Activated CD4-positive, alpha-beta T cell treated with anti-CD3 and anti-CD28 coated beads, Interleukin-2, amount 50 U/mL, for 1 hour (primary cell): ENCODE measurements around the gene COQ4.
"Not testable (repeated sequence)": the region's sequence is repeated elsewhere in the genome, so short reads cannot be mapped to it uniquely, and the experiment has no call there.

Experiments
- DNase-seq: peaks from one replicate; pipeline ENCODE4 v3.0.0-alpha.2; 2020

Gene COQ4

DNA sequence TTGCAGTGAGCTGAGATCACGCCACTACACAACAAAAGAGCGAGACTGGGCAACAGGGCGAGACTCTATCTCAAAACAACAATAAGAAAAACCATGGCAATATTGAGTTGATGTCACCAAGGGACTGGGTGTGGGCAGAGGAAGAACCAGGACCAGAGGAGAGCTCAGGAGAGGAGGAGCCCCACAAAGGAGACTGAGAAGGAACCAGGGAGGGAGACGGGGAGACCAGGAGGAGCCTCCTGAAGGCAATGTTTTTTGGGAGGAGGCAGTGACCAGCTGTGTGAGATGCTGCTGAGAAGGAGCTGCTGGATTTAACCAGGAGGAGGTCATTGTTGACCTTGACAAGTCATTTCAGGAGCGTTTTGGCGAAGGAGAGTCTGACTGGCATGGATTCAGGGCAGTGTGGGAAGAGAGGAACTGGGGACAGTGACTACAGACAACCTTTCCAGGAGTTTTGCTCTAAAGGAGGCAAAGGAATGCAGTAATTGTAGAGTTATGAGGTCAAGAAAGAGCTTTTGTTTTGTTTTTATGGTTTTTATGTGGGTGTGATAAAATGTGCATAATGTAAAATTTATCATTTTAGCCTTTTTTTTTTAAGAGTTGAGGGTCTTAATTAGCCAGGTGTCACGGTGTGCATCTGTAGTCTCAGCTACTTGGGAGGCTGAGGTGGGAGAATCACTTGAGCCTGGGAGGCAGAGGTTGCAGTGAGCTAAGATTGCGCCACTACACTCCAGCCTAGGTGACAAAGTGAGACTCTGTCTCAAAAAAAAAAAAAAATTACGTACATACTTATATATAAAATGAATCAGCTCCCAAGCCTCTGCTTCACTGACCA is 18.3 kb upstream of the COQ4 start:
- DNase-seq = no peak

GRCh38 chr9:128304971-128305288 is 17.7 kb upstream of the COQ4 start:
- no peak for DNase-seq

- DNase-seq = no peak
These were observed 13.1 kb upstream of the COQ4 start for GRCh38 chr9:128309551-128309950.

- DNase-seq = no peak
These were observed 12.2 kb upstream of the COQ4 start for GRCh38 chr9:128310461-128310860.

GRCh38 chr9:128314697-128315096 is 7.9 kb upstream of the COQ4 start:
- no peak for DNase-seq

DNA sequence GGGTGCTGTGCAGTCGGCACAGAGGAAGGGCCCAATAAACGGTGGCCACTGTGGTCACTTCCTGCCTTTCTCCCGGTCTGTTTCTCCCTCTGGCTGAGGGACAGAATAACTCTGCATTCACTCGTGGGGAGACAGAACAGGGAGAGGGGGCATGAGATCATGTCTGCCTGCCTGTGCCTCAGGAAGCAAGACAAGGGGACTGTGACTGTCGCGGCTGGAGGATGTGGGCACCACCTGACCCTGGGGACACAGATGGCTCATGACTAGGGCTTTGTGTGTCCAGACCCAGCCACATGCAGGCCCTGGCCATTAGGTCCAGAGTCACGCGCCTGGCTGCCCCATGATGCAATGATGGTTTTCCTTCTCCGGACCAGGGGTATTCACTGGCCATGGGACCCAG is 6.2 kb upstream of the COQ4 start:
- DNase-seq = no peak

GRCh38 chr9:128317629-128318028 is 5.0 kb upstream of the COQ4 start:
- no peak for DNase-seq

GRCh38 chr9:128321343-128321742 is 1.3 kb upstream of the COQ4 start:
- DNase-seq = no peak

GRCh38 chr9:128321879-128322403 is 698 bp upstream of the COQ4 start:
- DNase-seq = no peak

DNA sequence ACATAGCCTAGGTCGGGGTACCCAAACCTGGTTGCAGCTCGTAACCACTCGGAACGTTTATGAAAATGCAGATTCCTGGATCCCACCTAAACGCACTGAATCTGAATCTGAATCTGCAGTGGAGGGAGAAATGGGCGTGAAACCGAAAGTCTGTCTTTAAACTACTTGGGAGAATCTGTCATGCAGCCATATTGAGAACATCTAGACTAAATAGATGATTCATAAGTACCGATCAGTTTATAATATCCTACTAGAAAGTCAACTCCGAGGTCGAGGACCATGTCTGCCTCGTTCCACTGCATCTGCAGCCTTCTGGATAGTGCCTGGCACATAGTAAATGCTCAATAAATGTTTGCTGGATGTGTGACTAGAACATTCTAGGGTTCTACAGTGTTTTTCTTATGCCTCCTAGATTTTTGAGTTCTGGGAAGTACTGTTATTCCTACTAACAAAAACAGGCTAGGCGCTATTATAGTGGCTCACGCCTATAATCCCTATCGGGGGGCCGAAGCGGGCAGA is 632 bp downstream of the COQ4 start:
- no peak for DNase-seq

GRCh38 chr9:128323791-128324190 is 1.2 kb downstream of the COQ4 start:
- DNase-seq = no peak

DNA sequence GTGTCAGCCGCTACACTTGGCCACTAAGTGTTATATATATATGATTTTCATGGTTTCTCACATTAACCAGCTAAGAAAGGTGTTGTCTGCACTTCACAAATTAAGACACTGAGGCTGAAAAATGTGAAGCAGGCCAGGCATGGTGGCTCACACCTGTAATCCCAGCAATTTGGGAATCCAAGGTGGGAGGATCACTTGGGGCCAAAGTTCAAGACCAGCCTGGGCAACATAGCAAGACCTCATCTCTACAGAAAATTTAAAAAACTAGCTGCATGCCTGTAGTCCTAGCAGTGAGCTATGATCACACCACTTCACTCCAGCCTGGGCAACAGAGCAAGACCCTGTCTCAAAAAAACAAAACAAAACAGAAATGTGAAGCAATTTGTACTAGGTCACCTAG is 1.8 kb downstream of the COQ4 start:
- no peak for DNase-seq

GRCh38 chr9:128325629-128326028 is 3.0 kb downstream of the COQ4 start:
- no peak for DNase-seq

DNA sequence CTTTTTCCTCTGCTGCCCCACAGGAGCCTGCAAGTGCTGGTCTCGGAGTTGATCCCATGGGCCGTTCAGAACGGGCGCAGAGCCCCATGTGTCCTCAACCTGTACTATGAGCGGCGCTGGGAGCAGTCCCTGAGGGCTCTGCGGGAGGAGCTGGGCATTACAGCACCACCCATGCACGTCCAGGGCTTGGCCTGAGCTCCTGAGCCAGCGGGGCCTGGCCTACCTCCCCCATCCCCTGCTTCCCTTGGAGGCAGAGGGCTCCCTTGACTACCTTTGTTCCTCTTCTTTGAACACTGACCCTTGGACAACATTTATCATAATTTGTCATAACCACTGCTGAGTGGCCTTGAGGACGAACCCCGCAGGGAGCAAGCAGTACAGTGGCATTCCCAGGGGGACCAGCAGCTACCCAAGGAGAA is 10.8 kb downstream of the COQ4 start:
- no peak for DNase-seq

- no peak for DNase-seq
These were observed 12.5 kb downstream of the COQ4 start for GRCh38 chr9:128335161-128335560.

DNA sequence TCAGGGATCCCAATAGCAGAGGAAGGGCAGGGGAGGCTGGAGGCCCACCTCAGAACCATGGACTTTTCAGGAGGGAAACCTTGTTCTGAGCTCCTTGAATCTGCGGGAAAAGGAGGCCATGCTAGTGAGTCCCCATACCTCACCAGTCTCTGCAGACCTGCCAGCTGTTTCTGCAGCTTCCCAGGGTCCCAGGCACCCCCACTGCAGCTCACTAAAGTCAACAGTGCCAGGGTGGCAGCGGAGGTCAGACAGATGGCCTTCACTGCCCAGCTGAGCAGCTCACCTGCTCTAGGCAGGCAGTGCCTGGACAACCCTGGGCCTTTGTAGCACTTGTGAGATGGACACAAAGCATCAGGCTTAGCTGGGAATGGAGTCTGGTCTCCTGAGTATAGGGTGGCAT is 13.3 kb downstream of the COQ4 start:
- no peak for DNase-seq

GRCh38 chr9:128337936-128338335 is 15.3 kb downstream of the COQ4 start:
- no peak for DNase-seq

DNA sequence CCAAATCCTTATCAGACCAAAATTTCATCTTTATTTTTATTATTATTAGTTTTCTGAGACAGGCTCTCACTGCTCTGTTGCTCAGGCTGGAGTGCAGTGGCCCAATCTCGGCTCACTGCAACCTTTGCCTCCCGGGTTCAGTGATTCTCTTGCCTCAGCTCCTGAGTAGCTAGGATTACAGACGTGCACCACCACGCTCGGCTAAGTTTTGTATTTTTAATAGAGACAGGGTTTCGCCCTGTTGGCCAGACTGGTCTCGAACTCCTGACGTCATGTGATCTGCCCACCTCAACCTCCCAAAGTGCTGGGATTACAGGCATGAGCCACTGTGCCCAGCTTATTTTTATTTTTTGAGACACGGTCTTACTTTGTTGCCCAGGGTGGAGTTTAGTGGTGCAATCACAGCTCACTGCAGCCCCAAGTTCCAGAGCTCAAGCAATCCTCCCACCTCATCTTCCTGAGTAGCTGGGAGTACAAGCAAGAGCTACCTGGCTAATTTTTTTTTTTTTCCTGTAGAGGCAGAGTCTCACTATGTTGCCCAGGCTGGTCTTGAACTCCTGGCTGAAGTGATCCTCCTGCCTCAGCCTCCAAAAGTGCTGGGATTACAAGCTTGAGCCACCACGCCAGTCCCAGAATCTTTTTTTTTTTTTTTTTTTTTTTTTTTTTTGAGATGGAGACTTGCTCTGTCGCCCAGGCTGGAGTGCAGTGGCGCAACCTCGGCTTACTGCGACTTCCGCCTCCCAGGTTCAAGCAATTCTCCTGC is 16.4 kb downstream of the COQ4 start:
- not testable (repeated sequence) for DNase-seq

DNA sequence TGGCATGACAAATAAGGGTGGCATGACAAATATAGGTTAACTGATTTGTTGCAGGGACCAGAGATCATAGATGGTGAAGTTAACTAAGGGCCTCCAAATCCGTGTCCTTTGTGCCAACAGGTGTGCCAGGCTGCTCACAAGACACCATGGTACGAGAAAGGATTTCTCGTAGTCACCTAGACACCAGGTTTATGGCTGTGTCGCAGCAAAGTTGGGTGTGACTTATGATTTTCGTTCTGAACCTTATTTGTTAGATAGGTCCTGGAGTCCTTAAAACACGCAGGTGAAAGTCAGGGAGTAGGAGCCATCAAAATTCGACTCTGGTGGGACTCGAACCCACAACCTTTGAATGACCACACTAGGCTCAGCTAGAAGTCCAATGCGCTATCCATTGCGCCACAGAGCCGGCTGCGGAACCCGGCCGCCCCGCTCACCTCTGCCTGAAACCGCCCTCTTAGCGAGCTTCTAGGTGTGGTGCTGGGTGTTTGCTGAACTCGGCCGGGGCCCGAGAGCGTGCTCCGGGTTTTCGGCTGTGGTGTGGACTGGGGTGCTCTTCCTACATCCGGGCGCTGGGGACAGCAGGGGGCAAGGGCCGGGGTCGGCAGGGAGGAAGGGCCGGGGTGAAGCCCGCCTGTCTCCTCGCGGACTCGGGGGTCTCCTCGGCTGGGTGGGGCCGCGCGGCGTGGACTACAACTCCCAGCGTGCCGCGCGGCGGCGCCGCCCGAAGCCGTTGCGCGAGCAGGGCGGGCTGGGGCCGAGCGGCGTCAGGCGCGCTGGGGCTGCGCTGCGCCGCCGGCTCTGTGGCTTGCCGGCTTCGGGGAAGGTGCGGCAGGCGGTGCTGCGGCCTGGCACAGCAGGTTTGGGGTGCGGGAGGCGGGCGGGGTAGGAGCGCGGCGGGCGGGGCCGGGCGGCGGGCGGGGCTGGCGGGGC is 17.4 kb downstream of the COQ4 start, which contains the start of gene SLC27A4:
Gene SLC27A4, plus strand, starts transcription at position 767 of the 930 bp plus-strand sequence. CDS start 2,606 bp downstream, outside the sequence.
- peak; percentile 75 for DNase-seq

GRCh38 chr9:128340691-128341434 is 18.2 kb downstream of the COQ4 start:
- no peak for DNase-seq

GRCh38 chr9:128341435-128341849 is 18.8 kb downstream of the COQ4 start:
- DNase-seq = peak; percentile 59
